RWPE2 (cell line): ENCODE data around the gene ADRB2.

Experiments
- ATAC-seq: fragments of 200-7000 bp; cut with Tn5 transposase; 3 replicates; pipeline ENCODE4 v1.9.1; 2021; ENCODE audit warnings: low read depth
- DNase-seq: peaks from one replicate; pipeline ENCODE4 v3.0.0-alpha.2; 2020; ENCODE audit warnings: low spot score
- H3K27ac ChIP-seq: fragments of 450-650 bp; 2 replicates; pipeline ENCODE4 v1.5.1; 2017; ENCODE audit warnings: mild to moderate bottlenecking; ENCODE audit not compliant: poor library complexity, severe bottlenecking
- H3K27me3 ChIP-seq: fragments of 250-450 bp; sonication (Bioruptor Pico); 2 replicates; pipeline ENCODE4 v1.5.1; 2021; ENCODE audit warnings: mild to moderate bottlenecking, moderate library complexity; ENCODE audit not compliant: insufficient read depth, poor library complexity, severe bottlenecking
- H3K36me3 ChIP-seq: fragments of 250-450 bp; sonication (Bioruptor Pico); 2 replicates; pipeline ENCODE4 v1.5.1; 2020; ENCODE audit warnings: low read depth, mild to moderate bottlenecking, moderate library complexity
- H3K4me1 ChIP-seq: fragments of 250-450 bp; sonication (Bioruptor Pico); 2 replicates; pipeline ENCODE4 v1.5.1; 2021; ENCODE audit warnings: mild to moderate bottlenecking, moderate library complexity; ENCODE audit not compliant: insufficient read depth, poor library complexity, severe bottlenecking
- H3K4me3 ChIP-seq: fragments of 250-450 bp; sonication (Bioruptor Pico); 2 replicates; pipeline ENCODE4 v1.5.1; 2021; ENCODE audit warnings: mild to moderate bottlenecking, moderate library complexity; ENCODE audit not compliant: severe bottlenecking
- H3K9me3 ChIP-seq: fragments of 250-450 bp; sonication (Bioruptor Pico); 2 replicates; pipeline ENCODE4 v1.5.1; 2021; ENCODE audit warnings: mild to moderate bottlenecking, moderate library complexity; ENCODE audit not compliant: severe bottlenecking
- CTCF ChIP-seq: fragments of 450-650 bp; IDR thresholded peaks from one replicate; pipeline ENCODE4 v1.5.1; 2017; ENCODE audit warnings: mild to moderate bottlenecking, moderate library complexity; ENCODE audit not compliant: poor library complexity, severe bottlenecking

Gene ADRB2

GRCh38 chr5:148833925-148834324 is 7.5 kb downstream of the ADRB2 start:
- Histone ChIP-seq H3K4me1 (peaks cover 32% of the 10 kb centered on the region), H3K4me3 (no peak overlapping the region), H3K27ac (peak overlapping the region; percentile 76), H3K36me3 (peaks cover 53% of the 10 kb centered on the region), H3K27me3 (no peaks in the 10 kb centered on the region), H3K9me3 (no peaks in the 10 kb centered on the region)
- DNase-seq (no peak), ATAC-seq (no peak)
- TF ChIP-seq CTCF: no peak

GRCh38 chr5:148834689-148835088 is 8.3 kb downstream of the ADRB2 start:
- ATAC-seq (no peak), DNase-seq (no peak)
- TF ChIP-seq CTCF: no peak
- no peaks in the 10 kb centered on the region for H3K9me3 ChIP-seq
- H3K27me3 ChIP-seq: no peaks in the 10 kb centered on the region
- H3K27ac ChIP-seq: no peak overlapping the region
- peaks cover 46% of the 10 kb centered on the region for H3K36me3 ChIP-seq
- no peak overlapping the region for H3K4me3 ChIP-seq
- peaks cover 32% of the 10 kb centered on the region for H3K4me1 ChIP-seq

- Histone ChIP-seq H3K27ac (no peak overlapping the region), H3K4me1 (peaks cover 30% of the 10 kb centered on the region), H3K9me3 (no peaks in the 10 kb centered on the region), H3K4me3 (no peak overlapping the region), H3K36me3 (peaks cover 40% of the 10 kb centered on the region), H3K27me3 (no peaks in the 10 kb centered on the region)
- ATAC-seq (no peak), DNase-seq (no peak)
- TF ChIP-seq CTCF: no peak
These were observed 10.2 kb downstream of the ADRB2 start for GRCh38 chr5:148836272-148837250.

- peaks cover 41% of the 10 kb centered on the region for H3K36me3 ChIP-seq
- TF ChIP-seq CTCF: no peak
- DNase-seq (no peak), ATAC-seq (no peak)
- no peak overlapping the region for H3K4me3 ChIP-seq
- H3K4me1 ChIP-seq: peaks cover 28% of the 10 kb centered on the region
- H3K27ac ChIP-seq: no peak overlapping the region
- no peaks in the 10 kb centered on the region for H3K27me3 ChIP-seq
- no peaks in the 10 kb centered on the region for H3K9me3 ChIP-seq
These were observed 11.0 kb downstream of the ADRB2 start for GRCh38 chr5:148837383-148837782.

GRCh38 chr5:148838357-148838756 is 11.9 kb downstream of the ADRB2 start:
- Histone ChIP-seq H3K27ac (no peak overlapping the region), H3K27me3 (no peaks in the 10 kb centered on the region), H3K36me3 (peaks cover 32% of the 10 kb centered on the region), H3K4me3 (no peak overlapping the region), H3K9me3 (no peaks in the 10 kb centered on the region), H3K4me1 (peaks cover 30% of the 10 kb centered on the region)
- no peak for DNase-seq
- no peak for ATAC-seq
- TF ChIP-seq CTCF: no peak
